ENCODE measurements around the gene KIAA1217. TPM values are rescaled to one million over a fixed set of nuclear protein-coding genes. Genes with fewer than 3 reads are reported as not detected.

Gene KIAA1217
- total RNA-seq, 4 donors from 2014 or later = 46.9 to 108 (median 61.5) TPM

DNA sequence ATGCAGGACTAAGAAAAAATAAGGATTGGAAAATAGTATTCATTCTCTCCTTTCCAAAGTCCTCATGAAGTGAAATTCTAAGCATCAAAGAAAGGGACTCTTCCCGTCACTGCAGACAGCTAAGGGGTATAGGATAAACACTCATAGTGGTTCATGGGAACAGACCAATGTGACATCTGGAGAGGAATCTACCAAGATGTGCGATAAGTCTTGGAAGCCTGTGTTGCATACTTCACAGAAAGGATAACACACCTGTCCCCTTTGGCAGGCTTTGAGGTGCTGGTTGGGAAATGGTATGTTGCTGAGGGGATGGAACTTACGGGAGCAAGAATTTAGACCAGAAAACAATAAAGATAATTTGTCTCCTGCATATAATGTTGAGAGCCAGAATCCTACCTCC is 266.7 kb downstream of the KIAA1217 start:
- Histone ChIP-seq H3K36me3 (peaks cover 0 to 16% (median 0%) of the 10 kb centered on the region in 3 donors), H3K4me1 (peaks cover 0 to 16% (median 0%) of the 10 kb centered on the region in 4 donors)
- TF ChIP-seq, protein P1, sequence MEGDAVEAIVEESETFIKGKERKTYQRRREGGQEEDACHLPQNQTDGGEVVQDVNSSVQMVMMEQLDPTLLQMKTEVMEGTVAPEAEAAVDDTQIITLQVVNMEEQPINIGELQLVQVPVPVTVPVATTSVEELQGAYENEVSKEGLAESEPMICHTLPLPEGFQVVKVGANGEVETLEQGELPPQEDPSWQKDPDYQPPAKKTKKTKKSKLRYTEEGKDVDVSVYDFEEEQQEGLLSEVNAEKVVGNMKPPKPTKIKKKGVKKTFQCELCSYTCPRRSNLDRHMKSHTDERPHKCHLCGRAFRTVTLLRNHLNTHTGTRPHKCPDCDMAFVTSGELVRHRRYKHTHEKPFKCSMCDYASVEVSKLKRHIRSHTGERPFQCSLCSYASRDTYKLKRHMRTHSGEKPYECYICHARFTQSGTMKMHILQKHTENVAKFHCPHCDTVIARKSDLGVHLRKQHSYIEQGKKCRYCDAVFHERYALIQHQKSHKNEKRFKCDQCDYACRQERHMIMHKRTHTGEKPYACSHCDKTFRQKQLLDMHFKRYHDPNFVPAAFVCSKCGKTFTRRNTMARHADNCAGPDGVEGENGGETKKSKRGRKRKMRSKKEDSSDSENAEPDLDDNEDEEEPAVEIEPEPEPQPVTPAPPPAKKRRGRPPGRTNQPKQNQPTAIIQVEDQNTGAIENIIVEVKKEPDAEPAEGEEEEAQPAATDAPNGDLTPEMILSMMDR (IDR thresholded peaks at IDR 0.05) = no peak
- TF ChIP-seq POLR2A (IDR thresholded peaks at IDR 0.05) = no peak

DNA sequence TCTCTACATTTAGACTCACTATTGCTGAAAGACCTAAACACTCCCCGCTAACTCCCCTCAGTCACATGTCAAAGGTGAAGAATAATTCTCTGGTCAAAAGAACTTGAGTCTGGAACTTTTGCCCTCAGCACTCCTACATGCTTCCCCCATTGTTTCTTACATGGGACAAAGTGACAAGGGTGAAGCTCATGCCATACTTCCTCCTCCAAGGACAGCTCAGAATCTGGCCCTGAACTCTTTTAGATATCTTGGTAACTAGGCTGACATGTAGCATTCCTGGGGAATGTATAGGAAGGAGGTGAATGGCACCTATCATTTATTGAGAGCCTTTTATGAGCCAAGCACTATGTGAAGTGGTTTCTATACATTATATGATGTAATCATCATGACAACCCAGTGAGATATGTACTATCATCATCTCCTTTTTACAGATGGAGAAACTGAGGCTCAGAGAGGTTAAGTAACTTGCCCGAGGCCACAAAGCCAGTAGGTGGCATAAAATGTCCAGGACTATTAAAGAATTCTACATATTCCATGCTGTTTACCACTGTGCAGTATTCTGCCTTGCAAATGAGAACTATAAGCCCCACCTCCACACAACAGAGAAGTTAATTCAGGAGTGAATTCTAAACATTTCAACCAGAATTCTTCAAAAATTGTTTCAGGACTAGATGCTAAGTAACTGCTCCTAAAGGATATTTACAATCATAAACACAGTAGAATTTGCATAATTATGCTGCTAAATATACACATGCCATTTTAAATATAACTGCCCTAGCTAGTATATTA is 268.2 kb downstream of the KIAA1217 start:
- Histone ChIP-seq H3K36me3 (peaks cover 0 to 16% (median 0%) of the 10 kb centered on the region in 3 donors), H3K4me1 (peaks cover 0 to 12% (median 0%) of the 10 kb centered on the region in 4 donors), H3K4me3 (no peak overlapping the region), H3K9me3 (no peaks in the 10 kb centered on the region), H3K27me3 (no peaks in the 10 kb centered on the region), H3K27ac (peak overlapping the region in 1 of 4 donors; percentile 4)
- TF ChIP-seq POLR2A (IDR thresholded peaks at IDR 0.05) = no peak
- TF ChIP-seq, protein P1 (IDR thresholded peaks at IDR 0.05) = no peak
- DNase-seq = no peak

More for the DNA sequence above, 266.7 kb downstream of the KIAA1217 start:
- DNase-seq = no peak
- no peak overlapping the region for H3K4me3 ChIP-seq
- no peaks in the 10 kb centered on the region for H3K27me3 ChIP-seq
- no peaks in the 10 kb centered on the region for H3K9me3 ChIP-seq
- no peak overlapping the region for H3K27ac ChIP-seq

DNA sequence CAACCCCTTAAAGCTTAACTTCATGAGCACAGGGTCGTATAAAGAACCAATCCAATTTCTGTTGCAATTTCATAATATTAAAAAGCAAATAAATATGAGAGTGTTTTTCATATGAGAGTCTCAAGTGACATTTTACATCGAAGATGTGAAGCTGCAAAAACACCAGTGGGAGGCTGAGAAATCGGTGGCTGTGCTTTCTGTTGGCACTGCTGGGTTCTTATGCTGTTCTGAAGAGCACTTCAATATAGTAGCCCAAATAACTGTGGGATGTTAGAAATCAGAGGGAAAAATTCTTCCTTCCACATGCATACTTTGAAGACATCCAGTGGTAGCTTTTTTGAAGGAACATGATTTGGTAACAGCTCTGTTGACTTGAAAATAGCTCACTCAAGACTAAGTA is 269.0 kb downstream of the KIAA1217 start:
- no peak for TF ChIP-seq POLR2A (IDR thresholded peaks at IDR 0.05)
- TF ChIP-seq, protein P1 (IDR thresholded peaks at IDR 0.05) = no peak
- Histone ChIP-seq H3K27me3 (no peaks in the 10 kb centered on the region), H3K4me1 (peaks cover 0 to 18% (median 0%) of the 10 kb centered on the region in 4 donors), H3K27ac (no peak overlapping the region), H3K9me3 (no peaks in the 10 kb centered on the region), H3K4me3 (no peak overlapping the region), H3K36me3 (peaks cover 0 to 12% (median 0%) of the 10 kb centered on the region in 3 donors)
- DNase-seq = no peak

DNA sequence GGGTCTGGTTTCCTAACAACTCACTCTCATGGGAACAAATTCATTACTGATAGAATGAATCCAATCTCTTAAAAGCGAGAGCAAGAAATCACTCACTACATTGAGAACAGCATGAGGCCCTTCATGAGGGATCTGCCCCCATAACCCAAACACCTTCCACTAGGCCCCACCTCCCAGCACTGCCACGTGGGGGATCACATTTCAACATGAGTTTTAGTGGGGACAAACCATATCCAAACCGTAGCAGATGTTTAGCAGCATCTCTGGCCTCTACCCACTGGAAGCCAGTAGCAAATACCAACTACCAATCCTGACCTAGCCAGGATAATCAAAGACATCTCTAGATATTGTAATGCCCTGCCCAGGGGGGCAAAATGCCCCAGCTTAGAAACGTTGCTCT is 270.9 kb downstream of the KIAA1217 start:
- DNase-seq = no peak
- TF ChIP-seq POLR2A (IDR thresholded peaks at IDR 0.05) = no peak
- TF ChIP-seq, protein P1 (IDR thresholded peaks at IDR 0.05) = no peak
- Histone ChIP-seq H3K27me3 (no peaks in the 10 kb centered on the region), H3K9me3 (no peaks in the 10 kb centered on the region), H3K27ac (no peak overlapping the region), H3K4me1 (peaks cover 0 to 32% (median 0%) of the 10 kb centered on the region in 4 donors), H3K4me3 (no peak overlapping the region), H3K36me3 (no peaks in the 10 kb centered on the region)

DNA sequence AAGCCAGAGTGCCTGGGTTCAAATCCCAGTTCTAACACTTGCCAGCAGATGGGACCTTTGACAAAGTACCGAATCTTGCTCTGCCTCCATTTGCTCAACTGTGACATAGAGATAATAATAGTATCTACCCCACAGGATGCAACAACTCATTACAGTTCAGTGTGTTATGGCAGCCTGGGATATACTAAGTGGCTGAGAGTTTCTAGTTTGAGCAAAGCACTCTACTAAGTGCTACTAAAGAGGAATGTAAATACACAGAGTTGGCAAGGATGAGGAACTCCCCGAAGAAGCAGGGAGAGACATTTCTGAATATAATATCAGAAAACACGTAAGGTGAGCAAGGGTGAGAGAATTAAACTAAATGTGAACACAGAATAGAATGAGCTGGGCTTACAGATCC is 271.5 kb downstream of the KIAA1217 start:
- peaks cover 0 to 3% (median 0%) of the 10 kb centered on the region in 3 donors for H3K36me3 ChIP-seq
- H3K4me1 ChIP-seq = peaks cover 0 to 32% (median 0%) of the 10 kb centered on the region in 4 donors
- H3K4me3 ChIP-seq = no peak overlapping the region
- H3K27ac ChIP-seq = peak overlapping the region in 1 of 4 donors; percentile 42
- no peaks in the 10 kb centered on the region for H3K9me3 ChIP-seq
- H3K27me3 ChIP-seq = no peaks in the 10 kb centered on the region
- DNase-seq = no peak
- TF ChIP-seq, protein P1 (IDR thresholded peaks at IDR 0.05) = no peak
- no peak for TF ChIP-seq POLR2A (IDR thresholded peaks at IDR 0.05)
